Measurements from ENCODE around the gene RASSF5.
"Not testable (repeated sequence)": the region's sequence is repeated elsewhere in the genome, so short reads cannot be mapped to it uniquely, and the experiment has no call there.

The RASSF5 gene

GRCh38 chr1:206476591-206476990 is 30.7 kb upstream of the RASSF5 start:
- no CpG with 5 or more reads among the region's 14 CpGs for WGBS (ENCODE audit: insufficient coverage, insufficient read length)
- Histone ChIP-seq H3K27ac (ENCODE audit: low read length) (no peak overlapping the region), H3K4me1 (ENCODE audit: control insufficient read depth, insufficient read depth, low read length) (peaks cover 8% of the 10 kb centered on the region), H3K27me3 (ENCODE audit: control insufficient read depth, insufficient read depth, low read length) (no peaks in the 10 kb centered on the region), H3K36me3 (ENCODE audit: control insufficient read depth, insufficient read depth, low read length) (no peaks in the 10 kb centered on the region), H3K4me3 (ENCODE audit: low read length) (no peak overlapping the region), H3K9me3 (ENCODE audit: control insufficient read depth, insufficient read depth, low read length) (no peaks in the 10 kb centered on the region)
- DNase-seq (ENCODE audit: low read depth, low spot score): no peak

- Histone ChIP-seq H3K27me3 (ENCODE audit: control insufficient read depth, insufficient read depth, low read length) (no peaks in the 10 kb centered on the region), H3K36me3 (ENCODE audit: control insufficient read depth, insufficient read depth, low read length) (no peaks in the 10 kb centered on the region), H3K9me3 (ENCODE audit: control insufficient read depth, insufficient read depth, low read length) (no peaks in the 10 kb centered on the region), H3K4me3 (ENCODE audit: low read length) (no peak overlapping the region), H3K4me1 (ENCODE audit: control insufficient read depth, insufficient read depth, low read length) (peaks cover 8% of the 10 kb centered on the region), H3K27ac (ENCODE audit: low read length) (no peak overlapping the region)
- WGBS (ENCODE audit: insufficient coverage, insufficient read length): no CpG with 5 or more reads among the region's 5 CpGs
- DNase-seq (ENCODE audit: low read depth, low spot score): no peak
Measured at GRCh38 chr1:206477110-206477509, 30.2 kb upstream of the RASSF5 start.

- H3K36me3 ChIP-seq (ENCODE audit: control insufficient read depth, insufficient read depth, low read length): no peaks in the 10 kb centered on the region
- no peaks in the 10 kb centered on the region for H3K9me3 ChIP-seq (ENCODE audit: control insufficient read depth, insufficient read depth, low read length)
- H3K4me3 ChIP-seq (ENCODE audit: low read length): no peak overlapping the region
- H3K4me1 ChIP-seq (ENCODE audit: control insufficient read depth, insufficient read depth, low read length): peaks cover 7% of the 10 kb centered on the region
- no peaks in the 10 kb centered on the region for H3K27me3 ChIP-seq (ENCODE audit: control insufficient read depth, insufficient read depth, low read length)
- no peak for DNase-seq (ENCODE audit: low read depth, low spot score)
- no CpG with 5 or more reads among the region's 21 CpGs for WGBS (ENCODE audit: insufficient coverage, insufficient read length)
- H3K27ac ChIP-seq (ENCODE audit: low read length): no peak overlapping the region
Measured at GRCh38 chr1:206477581-206478380, 29.6 kb upstream of the RASSF5 start.

- H3K27ac ChIP-seq (ENCODE audit: low read length): no peak overlapping the region
- H3K4me3 ChIP-seq (ENCODE audit: low read length): no peak overlapping the region
- no peaks in the 10 kb centered on the region for H3K36me3 ChIP-seq (ENCODE audit: control insufficient read depth, insufficient read depth, low read length)
- no CpG with 5 or more reads among the region's 11 CpGs for WGBS (ENCODE audit: insufficient coverage, insufficient read length)
- peaks cover 2% of the 10 kb centered on the region; the same call in 1 of the 2 replicates for H3K4me1 ChIP-seq (ENCODE audit: control insufficient read depth, insufficient read depth, low read length)
- no peaks in the 10 kb centered on the region for H3K9me3 ChIP-seq (ENCODE audit: control insufficient read depth, insufficient read depth, low read length)
- no peak for DNase-seq (ENCODE audit: low read depth, low spot score)
- H3K27me3 ChIP-seq (ENCODE audit: control insufficient read depth, insufficient read depth, low read length): no peaks in the 10 kb centered on the region
Measured at GRCh38 chr1:206478746-206479145, 28.6 kb upstream of the RASSF5 start.

GRCh38 chr1:206479183-206480125 is 27.9 kb upstream of the RASSF5 start:
- no peaks in the 10 kb centered on the region; the same call in 1 of the 2 replicates for H3K4me1 ChIP-seq (ENCODE audit: control insufficient read depth, insufficient read depth, low read length)
- H3K9me3 ChIP-seq (ENCODE audit: control insufficient read depth, insufficient read depth, low read length): no peaks in the 10 kb centered on the region
- H3K4me3 ChIP-seq (ENCODE audit: low read length): no peak overlapping the region
- H3K27ac ChIP-seq (ENCODE audit: low read length): no peak overlapping the region
- WGBS (ENCODE audit: insufficient coverage, insufficient read length): no CpG with 5 or more reads among the region's 14 CpGs
- no peaks in the 10 kb centered on the region for H3K36me3 ChIP-seq (ENCODE audit: control insufficient read depth, insufficient read depth, low read length)
- DNase-seq (ENCODE audit: low read depth, low spot score): peak; percentile 60
- H3K27me3 ChIP-seq (ENCODE audit: control insufficient read depth, insufficient read depth, low read length): no peaks in the 10 kb centered on the region

- no CpG with 5 or more reads among the region's 8 CpGs for WGBS (ENCODE audit: insufficient coverage, insufficient read length)
- no peak overlapping the region for H3K4me3 ChIP-seq (ENCODE audit: low read length)
- no peak for DNase-seq (ENCODE audit: low read depth, low spot score)
- no peaks in the 10 kb centered on the region; the same call in 1 of the 2 replicates for H3K4me1 ChIP-seq (ENCODE audit: control insufficient read depth, insufficient read depth, low read length)
- H3K9me3 ChIP-seq (ENCODE audit: control insufficient read depth, insufficient read depth, low read length): no peaks in the 10 kb centered on the region
- H3K27ac ChIP-seq (ENCODE audit: low read length): no peak overlapping the region
- no peaks in the 10 kb centered on the region for H3K27me3 ChIP-seq (ENCODE audit: control insufficient read depth, insufficient read depth, low read length)
- no peaks in the 10 kb centered on the region for H3K36me3 ChIP-seq (ENCODE audit: control insufficient read depth, insufficient read depth, low read length)
Measured at GRCh38 chr1:206480211-206480610, 27.1 kb upstream of the RASSF5 start.

GRCh38 chr1:206482611-206483010 is 24.7 kb upstream of the RASSF5 start:
- DNase-seq (ENCODE audit: low read depth, low spot score): no peak
- no CpG with 5 or more reads among the region's 2 CpGs for WGBS (ENCODE audit: insufficient coverage, insufficient read length)
- H3K4me1 ChIP-seq (ENCODE audit: control insufficient read depth, insufficient read depth, low read length): no peaks in the 10 kb centered on the region; the same call in 1 of the 2 replicates
- H3K4me3 ChIP-seq (ENCODE audit: low read length): no peak overlapping the region
- no peak overlapping the region for H3K27ac ChIP-seq (ENCODE audit: low read length)
- no peaks in the 10 kb centered on the region for H3K36me3 ChIP-seq (ENCODE audit: control insufficient read depth, insufficient read depth, low read length)
- H3K27me3 ChIP-seq (ENCODE audit: control insufficient read depth, insufficient read depth, low read length): no peaks in the 10 kb centered on the region
- H3K9me3 ChIP-seq (ENCODE audit: control insufficient read depth, insufficient read depth, low read length): no peaks in the 10 kb centered on the region

- H3K27ac ChIP-seq (ENCODE audit: low read length); H3K27me3 ChIP-seq (ENCODE audit: control insufficient read depth, insufficient read depth, low read length); DNase-seq (ENCODE audit: low read depth, low spot score); H3K4me3 ChIP-seq (ENCODE audit: low read length); H3K36me3 ChIP-seq (ENCODE audit: control insufficient read depth, insufficient read depth, low read length); H3K9me3 ChIP-seq (ENCODE audit: control insufficient read depth, insufficient read depth, low read length); H3K4me1 ChIP-seq (ENCODE audit: control insufficient read depth, insufficient read depth, low read length): not testable (repeated sequence)
- WGBS (ENCODE audit: insufficient coverage, insufficient read length): no CpG with 5 or more reads among the region's 1 CpG
Measured at GRCh38 chr1:206483864-206484263, 23.5 kb upstream of the RASSF5 start.

- WGBS (ENCODE audit: insufficient coverage, insufficient read length): no CpG with 5 or more reads among the region's 10 CpGs
- Histone ChIP-seq H3K9me3 (ENCODE audit: control insufficient read depth, insufficient read depth, low read length) (no peaks in the 10 kb centered on the region), H3K4me3 (ENCODE audit: low read length) (no peak overlapping the region), H3K36me3 (ENCODE audit: control insufficient read depth, insufficient read depth, low read length) (no peaks in the 10 kb centered on the region), H3K4me1 (ENCODE audit: control insufficient read depth, insufficient read depth, low read length) (no peaks in the 10 kb centered on the region; the same call in 1 of the 2 replicates), H3K27ac (ENCODE audit: low read length) (no peak overlapping the region), H3K27me3 (ENCODE audit: control insufficient read depth, insufficient read depth, low read length) (no peaks in the 10 kb centered on the region)
- no peak for DNase-seq (ENCODE audit: low read depth, low spot score)
Measured at GRCh38 chr1:206484901-206485300, 22.4 kb upstream of the RASSF5 start.

- WGBS (ENCODE audit: insufficient coverage, insufficient read length): no CpG with 5 or more reads among the region's 15 CpGs
- no peak overlapping the region for H3K27ac ChIP-seq (ENCODE audit: low read length)
- H3K4me1 ChIP-seq (ENCODE audit: control insufficient read depth, insufficient read depth, low read length): no peaks in the 10 kb centered on the region; the same call in 1 of the 2 replicates
- H3K36me3 ChIP-seq (ENCODE audit: control insufficient read depth, insufficient read depth, low read length): no peaks in the 10 kb centered on the region
- no peaks in the 10 kb centered on the region for H3K27me3 ChIP-seq (ENCODE audit: control insufficient read depth, insufficient read depth, low read length)
- no peak for DNase-seq (ENCODE audit: low read depth, low spot score)
- H3K4me3 ChIP-seq (ENCODE audit: low read length): no peak overlapping the region
- H3K9me3 ChIP-seq (ENCODE audit: control insufficient read depth, insufficient read depth, low read length): no peaks in the 10 kb centered on the region
Measured at GRCh38 chr1:206486995-206487788, 20.1 kb upstream of the RASSF5 start.
